ENCODE data around the gene CDH2.

CDH2 gene

GRCh38 chr18:28167835-28168349, 9.0 kb downstream of the CDH2 start:
- DNase-seq: no peak

- no peak for DNase-seq
These were observed 12.0 kb downstream of the CDH2 start for GRCh38 chr18:28164771-28165483.

- DNase-seq: peak; percentile 40
These were observed 13.6 kb downstream of the CDH2 start for GRCh38 chr18:28163201-28163775.

- DNase-seq: no peak
These were observed 15.0 kb downstream of the CDH2 start for GRCh38 chr18:28161608-28162599.

- DNase-seq: no peak
These were observed 17.9 kb downstream of the CDH2 start for GRCh38 chr18:28159055-28159454.

GRCh38 chr18:28158083-28158581, 18.8 kb downstream of the CDH2 start:
- no peak for DNase-seq

- no peak for DNase-seq
These were observed 23.4 kb downstream of the CDH2 start for GRCh38 chr18:28153485-28154065.

GRCh38 chr18:28152754-28153153, 24.2 kb downstream of the CDH2 start:
- no peak for DNase-seq

GRCh38 chr18:28152354-28152753, 24.6 kb downstream of the CDH2 start:
- no peak for DNase-seq

- no peak for DNase-seq
These were observed 25.5 kb downstream of the CDH2 start for GRCh38 chr18:28151434-28151833.

GRCh38 chr18:28150925-28151324, 26.0 kb downstream of the CDH2 start:
- no peak for DNase-seq

- DNase-seq: no peak
These were observed 27.0 kb downstream of the CDH2 start for GRCh38 chr18:28149810-28150420.

GRCh38 chr18:28147674-28148171, 29.2 kb downstream of the CDH2 start:
- DNase-seq: no peak

GRCh38 chr18:28143725-28144124, 33.2 kb downstream of the CDH2 start:
- no peak for DNase-seq

- no peak for DNase-seq
These were observed 38.1 kb downstream of the CDH2 start for GRCh38 chr18:28138816-28139215.

GRCh38 chr18:28136071-28136470, 40.9 kb downstream of the CDH2 start:
- DNase-seq: no peak

GRCh38 chr18:28134774-28135173, 42.2 kb downstream of the CDH2 start:
- DNase-seq: no peak

- no peak for DNase-seq
These were observed 44.8 kb downstream of the CDH2 start for GRCh38 chr18:28132084-28132483.

- DNase-seq: no peak
These were observed 48.3 kb downstream of the CDH2 start for GRCh38 chr18:28128659-28128980.

- DNase-seq: no peak
These were observed 48.9 kb downstream of the CDH2 start for GRCh38 chr18:28127763-28128658.

- DNase-seq: no peak
These were observed 49.7 kb downstream of the CDH2 start for GRCh38 chr18:28127228-28127627.
